Progenitor cell of endocrine pancreas (in vitro differentiated cells): ENCODE results near the gene LELP1. TPM values are rescaled to one million over a fixed set of nuclear protein-coding genes. Genes with fewer than 3 reads are reported as not detected.

Source experiments
- DNase-seq: peaks from one replicate; pipeline ENCODE4 v3.0.0; 2021; ENCODE audit warnings: low spot score; ENCODE audit not compliant: unreplicated experiment
- H3K27ac Mint-ChIP-seq: 2 replicates; pipeline ENCODE4 v1.8.0; 2021; ENCODE audit warnings: mild to moderate bottlenecking, moderate library complexity, mixed read lengths
- H3K27me3 Mint-ChIP-seq: 2 replicates; pipeline ENCODE4 v1.8.0; 2021; ENCODE audit warnings: mixed read lengths
- H3K36me3 Mint-ChIP-seq: 2 replicates; pipeline ENCODE4 v1.8.0; 2022; ENCODE audit warnings: mixed read lengths; ENCODE audit not compliant: insufficient read depth
- H3K4me1 Mint-ChIP-seq: 2 replicates; pipeline ENCODE4 v1.8.0; 2021; ENCODE audit warnings: low read depth, mixed read lengths
- H3K4me3 Mint-ChIP-seq: 2 replicates; pipeline ENCODE4 v1.8.0; 2021; ENCODE audit warnings: low read depth, mild to moderate bottlenecking, moderate library complexity, mixed read lengths
- H3K9me3 Mint-ChIP-seq: 2 replicates; pipeline ENCODE4 v1.8.0; 2021; ENCODE audit warnings: low read depth, mixed read lengths
- CTCF ChIP-seq: fragments of 200-600 bp; sonication (generic); IDR thresholded peaks from one replicate; pipeline ENCODE4 v1.5.0; 2021; ENCODE audit warnings: antibody characterized with exemption, mild to moderate bottlenecking; ENCODE audit not compliant: unreplicated experiment
- long read RNA-seq: library from polyadenylated mRNA; unstranded; transcript quantifications from one replicate; pipeline ENCODE4 v2.0.0, GENCODE V29; 2020
- total RNA-seq: library from RNA; stranded (reverse); gene quantifications from 2 replicates; pipeline ENCODE4 v1.2.1, GENCODE V29; 2021

The LELP1 gene
- not detected in 2 replicates for total RNA-seq
- long read RNA-seq, result 0 reads

GRCh38 chr1:153203130-153203529 is at the start of gene LELP1:
Gene LELP1, plus strand, starts transcription at chr1:153203430. Its CDS starts 1,278 bp downstream, at chr1:153204708.
- DNase-seq, result no peak
- Mint-ChIP-seq H3K4me3 (no peak within 1 kb of the TSS), H3K27ac (no peak within 1 kb of the TSS), H3K36me3 (no peaks in the 10 kb centered on the region), H3K9me3 (no peaks in the 10 kb centered on the region), H3K4me1 (no peaks in the 10 kb centered on the region), H3K27me3 (peaks cover 23% of the 10 kb centered on the region)
- TF ChIP-seq CTCF, result no peak

- TF ChIP-seq CTCF, result no peak
- H3K27me3 Mint-ChIP-seq, result no peaks in the 10 kb centered on the region
- peaks cover 17% of the 10 kb centered on the region for H3K9me3 Mint-ChIP-seq
- H3K4me1 Mint-ChIP-seq, result no peaks in the 10 kb centered on the region
- H3K27ac Mint-ChIP-seq, result no peak overlapping the region
- no peak for DNase-seq
- H3K36me3 Mint-ChIP-seq, result no peaks in the 10 kb centered on the region
- no peak overlapping the region for H3K4me3 Mint-ChIP-seq
Measured at GRCh38 chr1:153155541-153155940, 47.7 kb upstream of the LELP1 start.

- no peak overlapping the region for H3K4me3 Mint-ChIP-seq
- no peak overlapping the region for H3K27ac Mint-ChIP-seq
- H3K36me3 Mint-ChIP-seq, result no peaks in the 10 kb centered on the region
- no peak for TF ChIP-seq CTCF
- H3K27me3 Mint-ChIP-seq, result peaks cover 6% of the 10 kb centered on the region
- no peak for DNase-seq
- H3K4me1 Mint-ChIP-seq, result no peaks in the 10 kb centered on the region
- H3K9me3 Mint-ChIP-seq, result no peaks in the 10 kb centered on the region
Measured at GRCh38 chr1:153168686-153169085, 34.5 kb upstream of the LELP1 start.

- TF ChIP-seq CTCF, result no peak
- Mint-ChIP-seq H3K4me3 (no peak overlapping the region), H3K4me1 (no peaks in the 10 kb centered on the region), H3K27me3 (peaks cover 3% of the 10 kb centered on the region), H3K9me3 (no peaks in the 10 kb centered on the region), H3K36me3 (no peaks in the 10 kb centered on the region), H3K27ac (no peak overlapping the region)
- DNase-seq, result no peak
Measured at GRCh38 chr1:153174624-153175023, 28.6 kb upstream of the LELP1 start.

- H3K36me3 Mint-ChIP-seq, result no peaks in the 10 kb centered on the region
- H3K27me3 Mint-ChIP-seq, result peaks cover 3% of the 10 kb centered on the region
- no peaks in the 10 kb centered on the region for H3K9me3 Mint-ChIP-seq
- no peak for TF ChIP-seq CTCF
- no peaks in the 10 kb centered on the region for H3K4me1 Mint-ChIP-seq
- DNase-seq, result no peak
- no peak overlapping the region for H3K27ac Mint-ChIP-seq
- no peak overlapping the region for H3K4me3 Mint-ChIP-seq
Measured at GRCh38 chr1:153178922-153179321, 24.3 kb upstream of the LELP1 start.
